Common myeloid progenitor, CD34-positive (primary cell): Measurements from ENCODE around the gene RBP3.
A peak's percentile ranks its signal among the peaks of the same experiment; 100 is the strongest.

ENCODE experiments used
- CTCF ChIA-PET: fragments of 350-600 bp; sonication (Branson Sonifier 250); formaldehyde crosslinking; loops from one replicate; lab custom pipeline; 2021; ENCODE audit warnings: antibody characterized with exemption; lab: Charles Lee
- POLR2A ChIA-PET: fragments of 350-600 bp; sonication (Branson Sonifier 250); formaldehyde crosslinking; loops from one replicate; lab custom pipeline; 2021; ENCODE audit warnings: antibody characterized with exemption; lab: Charles Lee
- DNase-seq, 3 donors: peaks; one replicate each; pipeline versions ENCODE4 v3.0.0 to v3.0.0-alpha.2; 2013
- H3K27ac ChIP-seq, 2 experiments: 1 replicate in 1 of 2; 2 replicates in 1 of 2; pipeline ENCODE4 v1.7.0; 2013; ENCODE audit warnings: inconsistent platforms in 2 of 2, low read length in 2 of 2, mild to moderate bottlenecking in 2 of 2, low read depth in 1 of 2, moderate library complexity in 1 of 2; ENCODE audit not compliant: severe bottlenecking in 2 of 2, insufficient read depth in 1 of 2, poor library complexity in 1 of 2
- H3K27me3 ChIP-seq, 5 experiments: replicated peaks in 2 of 5; 1 replicate in 3 of 5; 2 replicates in 2 of 5; pipeline versions ENCODE4 v1.6.1 to v1.7.0; 2013; ENCODE audit warnings: low read length in 4 of 5, mild to moderate bottlenecking in 2 of 5, moderate library complexity in 2 of 5, inconsistent platforms in 1 of 5; ENCODE audit not compliant: insufficient read depth in 5 of 5, control insufficient read depth in 4 of 5
- H3K36me3 ChIP-seq, 4 experiments: 1 replicate in 2 of 4; 2 replicates in 2 of 4; pipeline versions ENCODE4 v1.6.1 to v1.7.0; 2013; ENCODE audit warnings: low read length in 3 of 4, control low read depth in 1 of 4, mild to moderate bottlenecking in 1 of 4; ENCODE audit not compliant: control insufficient read depth in 4 of 4, insufficient read depth in 4 of 4
- H3K4me1 ChIP-seq, 4 experiments: 1 replicate in 3 of 4; 2 replicates in 1 of 4; pipeline versions ENCODE4 v1.6.1 to v1.7.1; 2013; ENCODE audit warnings: low read length in 3 of 4, mild to moderate bottlenecking in 3 of 4, control low read depth in 1 of 4, inconsistent platforms in 1 of 4, moderate library complexity in 1 of 4; ENCODE audit not compliant: control insufficient read depth in 4 of 4, insufficient read depth in 4 of 4; ENCODE audit errors: control extremely low read depth in 1 of 4
- H3K4me3 ChIP-seq, 7 experiments: 1 replicate in 4 of 7; 2 replicates in 3 of 7; pipeline versions ENCODE4 v1.5.1 to v1.7.0; 2013; ENCODE audit warnings: mild to moderate bottlenecking in 7 of 7, low read length in 6 of 7, moderate library complexity in 6 of 7, inconsistent platforms in 2 of 7, low read depth in 2 of 7, control low read depth in 1 of 7; ENCODE audit not compliant: insufficient read depth in 4 of 7, control insufficient read depth in 1 of 7; ENCODE audit errors: extremely low read depth in 1 of 7
- H3K9me3 ChIP-seq, 5 experiments: 1 replicate in 4 of 5; 2 replicates in 1 of 5; pipeline versions ENCODE4 v1.6.1 to v1.7.1; 2013; ENCODE audit warnings: low read length in 4 of 5, mild to moderate bottlenecking in 2 of 5, inconsistent platforms in 1 of 5, low read depth in 1 of 5, moderate library complexity in 1 of 5; ENCODE audit not compliant: control insufficient read depth in 4 of 5, insufficient read depth in 2 of 5; ENCODE audit errors: control extremely low read depth in 1 of 5
- WGBS: methylation state at CpG from one replicate; pipeline ENCODE4 v1.1.5; 2013; ENCODE audit not compliant: insufficient coverage; 5-methylcytosine and 5-hydroxymethylcytosine counted together

RBP3 gene

DNA sequence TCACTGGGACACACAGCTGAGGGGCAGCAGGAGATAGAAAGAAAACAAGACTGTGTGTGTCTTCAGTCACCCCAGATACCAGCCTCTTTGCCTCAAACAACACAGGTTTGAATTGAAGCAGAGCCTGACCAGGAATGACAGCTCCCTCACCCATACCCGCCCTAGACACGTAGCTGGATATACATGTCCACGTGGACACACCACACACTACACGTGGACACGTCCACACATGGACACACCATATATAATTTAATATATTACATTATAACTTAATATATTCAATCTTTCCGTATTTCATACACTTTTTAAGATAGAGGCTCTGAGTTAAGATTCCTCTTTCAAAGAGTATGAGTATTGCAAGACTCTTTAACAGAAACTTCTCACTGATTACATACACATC lies 14.6 kb upstream of the RBP3 start:
- POLR2A ChIA-PET: no interaction called here
- Histone ChIP-seq H3K27me3 (peaks cover 0 to 4% (median 0%) of the 10 kb centered on the region in 5 experiments), H3K36me3 (no peaks in the 10 kb centered on the region), H3K4me1 (no peaks in the 10 kb centered on the region), H3K4me3 (no peak overlapping the region), H3K9me3 (no peaks in the 10 kb centered on the region), H3K27ac (no peak overlapping the region)
- DNase-seq: no peak
- WGBS: no CpG with 5 or more reads among the region's 6 CpGs
- CTCF ChIA-PET: no interaction called here

DNA sequence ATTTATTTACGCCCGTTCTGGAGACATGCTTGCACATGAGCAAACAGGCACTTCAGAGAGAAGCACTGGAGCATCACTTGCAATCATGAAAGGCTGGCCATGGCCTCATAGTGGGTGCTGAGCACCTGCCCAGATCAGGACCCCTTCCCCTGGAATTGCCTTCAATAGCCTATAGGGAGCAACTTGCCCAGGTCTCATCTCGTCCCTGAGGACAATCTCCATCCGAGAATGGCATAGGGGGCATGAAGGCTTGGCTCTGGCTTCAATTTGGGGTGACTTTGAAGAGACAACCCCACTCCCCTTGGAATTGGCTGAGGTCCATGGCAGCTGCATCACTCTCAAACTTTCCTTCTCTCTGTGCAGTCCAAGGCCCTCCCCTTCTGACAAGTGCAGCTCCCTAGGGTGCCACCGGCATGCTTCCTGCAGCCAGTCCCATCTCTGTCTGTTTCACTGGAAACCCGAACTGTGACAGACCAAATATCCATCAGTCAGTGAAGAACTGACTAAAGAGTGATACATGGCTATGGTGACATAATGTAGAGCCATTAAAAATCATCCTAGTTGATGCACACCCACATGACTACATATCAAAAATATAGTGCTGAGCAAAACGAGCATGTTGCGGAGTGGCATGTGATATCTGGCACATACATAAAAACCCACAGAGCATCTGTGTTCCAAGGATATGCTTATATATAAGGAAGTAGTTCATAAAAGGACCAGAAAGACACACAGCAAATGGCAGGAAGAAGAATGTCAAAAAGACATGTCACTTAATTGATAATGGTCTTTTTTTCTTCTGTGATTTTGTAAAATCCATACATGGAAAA lies 13.5 kb upstream of the RBP3 start:
- DNase-seq: peak; percentile 8 to 73 (median 53)

DNA sequence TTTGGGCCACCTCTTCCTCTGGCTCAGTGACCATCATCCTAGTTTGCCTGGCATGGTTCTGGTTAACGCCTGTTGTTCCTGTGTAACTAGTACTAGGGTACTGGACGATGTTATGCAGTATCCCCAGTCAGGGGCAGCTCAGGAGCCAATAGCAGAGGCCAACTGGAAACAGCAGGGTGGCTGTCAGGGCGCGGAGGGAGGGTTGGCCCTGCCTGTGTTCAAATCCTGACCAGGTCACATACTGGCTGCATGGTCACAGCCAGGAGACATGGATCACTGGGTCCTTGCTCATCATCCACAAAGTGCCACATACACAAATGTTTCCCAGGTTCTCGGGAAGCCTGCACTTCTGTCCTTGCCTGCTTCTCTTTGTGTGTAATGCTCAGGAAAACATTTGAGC lies 12.3 kb upstream of the RBP3 start:
- no peak overlapping the region for H3K27ac ChIP-seq
- H3K36me3 ChIP-seq: no peaks in the 10 kb centered on the region
- H3K4me3 ChIP-seq: no peak overlapping the region
- ChIA-PET POLR2A (no interaction called here), CTCF (no interaction called here)
- WGBS: 94% methylated on average over 5 of the region's 5 CpGs
- H3K4me1 ChIP-seq: peaks cover 0 to 11% (median 10%) of the 10 kb centered on the region in 4 experiments
- peaks cover 0 to 3% (median 0%) of the 10 kb centered on the region in 5 experiments for H3K27me3 ChIP-seq
- no peaks in the 10 kb centered on the region for H3K9me3 ChIP-seq
- DNase-seq: no peak

More for the DNA sequence above, 13.5 kb upstream of the RBP3 start:
- no peaks in the 10 kb centered on the region for H3K36me3 ChIP-seq
- 100% methylated on average over 5 of the region's 8 CpGs for WGBS
- no peak overlapping the region for H3K27ac ChIP-seq
- ChIA-PET CTCF (no interaction called here), POLR2A (no interaction called here)
- peaks cover 0 to 4% (median 0%) of the 10 kb centered on the region in 5 experiments for H3K27me3 ChIP-seq
- H3K9me3 ChIP-seq: no peaks in the 10 kb centered on the region
- H3K4me1 ChIP-seq: peaks cover 0 to 3% (median 2%) of the 10 kb centered on the region in 4 experiments
- no peak overlapping the region for H3K4me3 ChIP-seq

DNA sequence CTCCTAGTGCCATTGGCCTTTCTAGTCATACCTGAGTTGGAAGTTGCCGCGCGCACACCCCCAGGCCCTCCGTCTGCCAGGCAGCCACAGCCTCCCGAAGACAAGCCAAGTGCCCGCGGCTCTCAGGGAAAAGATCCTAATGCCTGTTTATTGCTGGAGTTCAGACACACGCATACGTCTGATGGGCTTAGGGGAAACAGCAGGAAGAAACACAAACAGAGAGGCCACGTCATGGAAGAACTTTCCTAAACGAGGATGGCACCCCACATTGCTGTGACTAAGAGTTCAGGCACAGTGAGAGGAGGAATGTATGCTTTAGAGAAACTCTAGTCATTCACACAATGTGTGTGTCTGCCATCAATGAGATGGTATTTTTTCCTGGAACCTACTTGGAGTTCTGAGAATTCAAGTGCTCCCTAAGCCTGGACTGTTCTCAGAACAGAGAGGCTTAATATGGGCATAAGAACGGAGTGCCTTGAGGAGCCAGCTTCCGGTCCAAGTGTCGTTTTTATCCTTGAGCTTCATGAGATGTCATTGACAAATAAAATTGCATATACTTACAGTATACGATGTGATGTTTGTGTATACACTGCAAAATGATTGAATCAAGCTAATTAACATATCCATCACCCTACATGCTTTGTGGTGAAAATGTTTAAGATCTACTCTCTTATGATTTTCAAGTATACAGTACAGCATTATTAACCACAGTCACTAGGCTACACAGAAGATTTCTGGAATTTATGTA lies 11.6 kb upstream of the RBP3 start:
- peaks cover 0 to 11% (median 10%) of the 10 kb centered on the region in 4 experiments for H3K4me1 ChIP-seq
- H3K27ac ChIP-seq: no peak overlapping the region
- no peak for DNase-seq
- H3K4me3 ChIP-seq: no peak overlapping the region
- WGBS: 95% methylated on average over 11 of the region's 15 CpGs
- ChIA-PET CTCF (no interaction called here), POLR2A (no interaction called here)
- H3K36me3 ChIP-seq: no peaks in the 10 kb centered on the region
- peaks cover 0 to 3% (median 0%) of the 10 kb centered on the region in 5 experiments for H3K27me3 ChIP-seq
- no peaks in the 10 kb centered on the region for H3K9me3 ChIP-seq

DNA sequence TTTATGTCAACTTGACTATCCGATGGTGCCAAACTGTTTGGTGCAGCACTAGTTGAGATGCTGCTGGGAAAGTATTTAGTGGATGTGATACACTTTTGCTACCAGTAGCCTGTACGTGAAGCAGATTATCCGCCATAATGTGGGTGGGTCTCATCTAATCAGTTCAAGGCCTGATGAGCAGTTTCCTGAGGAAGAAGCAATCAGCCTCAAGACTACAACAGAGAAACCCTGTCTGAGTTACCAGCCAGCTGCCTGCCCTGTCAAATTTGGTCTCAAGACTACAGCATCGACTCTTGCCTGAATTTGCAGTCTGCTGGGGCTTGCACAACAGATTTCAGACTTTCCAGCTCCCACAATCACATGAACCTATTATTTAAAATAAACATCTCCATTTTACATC lies 10.9 kb upstream of the RBP3 start:
- peak in 2 of 3 donors; percentile 14 to 21 for DNase-seq
- ChIA-PET POLR2A (no interaction called here), CTCF (no interaction called here)
- Histone ChIP-seq H3K36me3 (no peaks in the 10 kb centered on the region), H3K4me3 (no peak overlapping the region), H3K9me3 (no peaks in the 10 kb centered on the region), H3K4me1 (peaks cover 0 to 11% (median 10%) of the 10 kb centered on the region in 4 experiments), H3K27ac (no peak overlapping the region), H3K27me3 (peaks cover 0 to 3% (median 0%) of the 10 kb centered on the region in 5 experiments)
- WGBS: 93% methylated on average over 3 of the region's 4 CpGs

DNA sequence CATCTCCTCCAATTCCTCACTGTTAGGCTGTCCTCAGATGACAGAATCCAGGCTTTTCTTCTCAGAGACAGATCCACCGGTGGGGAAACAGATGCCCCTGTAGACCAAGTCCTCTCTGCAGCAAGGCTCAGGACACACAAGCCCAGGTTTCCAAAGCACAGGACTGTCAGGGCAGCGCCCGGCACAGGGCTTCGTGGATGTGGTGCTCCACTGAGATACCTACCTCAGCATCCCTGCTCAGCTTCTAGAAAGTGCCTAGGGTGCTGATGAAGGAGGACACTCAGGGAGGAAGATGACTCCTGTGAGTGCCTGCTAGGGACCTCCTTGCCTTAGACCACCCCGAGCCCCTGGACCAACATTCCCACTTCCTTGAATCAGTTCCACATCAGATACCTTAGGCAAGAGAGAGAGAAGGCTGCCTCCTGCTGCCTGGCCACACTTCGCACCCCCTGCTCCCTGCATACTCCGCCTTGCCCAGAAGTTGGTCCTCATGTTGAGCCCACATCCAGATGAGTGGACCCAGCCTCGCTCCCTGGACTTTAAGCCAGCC lies 8.9 kb upstream of the RBP3 start:
- no peak overlapping the region for H3K27ac ChIP-seq
- H3K4me1 ChIP-seq: peaks cover 0 to 11% (median 10%) of the 10 kb centered on the region in 4 experiments
- no peak overlapping the region for H3K4me3 ChIP-seq
- ChIA-PET CTCF (interaction anchor here (1.7 kb wide), 1 partner anchor 16 kb away, joined by 6 read pairs; no protein-coding TSS in a partner anchor), POLR2A (no interaction called here)
- DNase-seq: no peak
- H3K27me3 ChIP-seq: peaks cover 0 to 3% (median 0%) of the 10 kb centered on the region in 5 experiments
- 95% methylated on average over 7 of the region's 8 CpGs for WGBS
- no peaks in the 10 kb centered on the region for H3K9me3 ChIP-seq
- H3K36me3 ChIP-seq: no peaks in the 10 kb centered on the region
